ENCODE results near the gene TSEN54.

The TSEN54 gene

GRCh38 chr17:75535871-75536270, 19.5 kb downstream of the TSEN54 start:
- H3K9me3 Mint-ChIP-seq = no peaks in the 10 kb centered on the region
- H3K27me3 Mint-ChIP-seq (ENCODE audit: low read depth, poor library complexity) = peaks cover 4% of the 10 kb centered on the region
- DNase-seq = no peak
- no peak overlapping the region for H3K4me3 Mint-ChIP-seq
- H3K4me1 Mint-ChIP-seq = peaks cover 22% of the 10 kb centered on the region
- H3K36me3 Mint-ChIP-seq (ENCODE audit: low read depth) = no peaks in the 10 kb centered on the region
- TF ChIP-seq CTCF (IDR thresholded peaks at IDR 0.05) = no peak
- H3K27ac Mint-ChIP-seq = no peak overlapping the region

GRCh38 chr17:75536366-75536765, 20.0 kb downstream of the TSEN54 start:
- no peaks in the 10 kb centered on the region for H3K9me3 Mint-ChIP-seq
- no peak for DNase-seq
- no peak for TF ChIP-seq CTCF (IDR thresholded peaks at IDR 0.05)
- no peak overlapping the region for H3K27ac Mint-ChIP-seq
- H3K4me3 Mint-ChIP-seq = no peak overlapping the region
- H3K36me3 Mint-ChIP-seq (ENCODE audit: low read depth) = no peaks in the 10 kb centered on the region
- peaks cover 27% of the 10 kb centered on the region for H3K4me1 Mint-ChIP-seq
- peaks cover 9% of the 10 kb centered on the region for H3K27me3 Mint-ChIP-seq (ENCODE audit: low read depth, poor library complexity)

GRCh38 chr17:75539967-75540729, 23.8 kb downstream of the TSEN54 start:
- no peaks in the 10 kb centered on the region for H3K36me3 Mint-ChIP-seq (ENCODE audit: low read depth)
- no peak for DNase-seq
- TF ChIP-seq CTCF (IDR thresholded peaks at IDR 0.05) = no peak
- peaks cover 51% of the 10 kb centered on the region for H3K4me1 Mint-ChIP-seq
- peak overlapping the region; percentile 16 for H3K27ac Mint-ChIP-seq
- H3K4me3 Mint-ChIP-seq = no peak overlapping the region
- H3K9me3 Mint-ChIP-seq = no peaks in the 10 kb centered on the region
- peaks cover 14% of the 10 kb centered on the region for H3K27me3 Mint-ChIP-seq (ENCODE audit: low read depth, poor library complexity)

GRCh38 chr17:75540923-75541503, 24.7 kb downstream of the TSEN54 start:
- no peak for TF ChIP-seq CTCF (IDR thresholded peaks at IDR 0.05)
- Mint-ChIP-seq H3K27me3 (ENCODE audit: low read depth, poor library complexity) (peaks cover 22% of the 10 kb centered on the region), H3K36me3 (ENCODE audit: low read depth) (no peaks in the 10 kb centered on the region), H3K4me3 (no peak overlapping the region), H3K4me1 (peaks cover 56% of the 10 kb centered on the region), H3K27ac (peak overlapping the region; percentile 16), H3K9me3 (no peaks in the 10 kb centered on the region)
- no peak for DNase-seq

- Mint-ChIP-seq H3K27ac (no peak overlapping the region), H3K4me3 (peak overlapping the region; percentile 23), H3K4me1 (peaks cover 56% of the 10 kb centered on the region), H3K9me3 (no peaks in the 10 kb centered on the region), H3K36me3 (ENCODE audit: low read depth) (no peaks in the 10 kb centered on the region), H3K27me3 (ENCODE audit: low read depth, poor library complexity) (peaks cover 28% of the 10 kb centered on the region)
- DNase-seq = no peak
- TF ChIP-seq CTCF (IDR thresholded peaks at IDR 0.05) = no peak
These were observed 25.9 kb downstream of the TSEN54 start for GRCh38 chr17:75542229-75542628.

Data from nephron progenitor cell (in vitro differentiated cells).